ENCODE results near the gene DOCK2.

- TF ChIP-seq CTCF (conservative IDR thresholded peaks at IDR 0.05; ENCODE audit: low read depth, low read length) (no peak), EZH2 (IDR thresholded peaks at IDR 0.05; ENCODE audit: borderline replicate concordance, low read depth, low read length, poor library complexity, severe bottlenecking) (no peak)
These were observed 126.9 kb downstream of the DOCK2 start for GRCh38 chr5:169764018-169764378.

All from A673 (cell line).